ENCODE data around the gene C5AR2.
"Not testable (repeated sequence)": the region's sequence is repeated elsewhere in the genome, so short reads cannot be mapped to it uniquely, and the experiment has no call there.

C5AR2 gene

DNA sequence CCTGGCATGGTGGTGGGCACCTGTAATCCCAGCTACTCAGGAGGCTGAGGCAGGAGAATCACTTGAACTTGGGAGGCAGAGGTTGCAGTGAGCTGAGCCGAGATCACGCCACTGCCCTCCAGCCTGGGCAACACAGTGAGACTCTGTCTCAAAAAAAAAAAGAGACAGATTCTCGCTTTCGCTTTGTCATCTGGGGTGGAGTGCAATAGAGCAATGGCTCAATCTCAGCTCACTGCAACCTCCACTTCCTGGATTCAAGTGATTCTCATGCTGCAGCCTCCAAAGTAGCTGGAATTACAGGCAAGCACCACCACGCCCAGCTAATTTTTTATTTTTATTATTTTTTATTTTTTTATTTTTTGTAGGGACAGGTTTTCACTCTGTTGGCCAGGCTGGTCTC is 56.7 kb downstream of the C5AR2 start:
- DNase-seq (ENCODE audit: low read depth), result not testable (repeated sequence)

- peak; percentile 40 for DNase-seq (ENCODE audit: low read depth)
Measured at GRCh38 chr19:47389150-47389556, 57.2 kb downstream of the C5AR2 start.

GRCh38 chr19:47390533-47391488 is 58.8 kb downstream of the C5AR2 start:
- no peak for DNase-seq (ENCODE audit: low read depth)

DNA sequence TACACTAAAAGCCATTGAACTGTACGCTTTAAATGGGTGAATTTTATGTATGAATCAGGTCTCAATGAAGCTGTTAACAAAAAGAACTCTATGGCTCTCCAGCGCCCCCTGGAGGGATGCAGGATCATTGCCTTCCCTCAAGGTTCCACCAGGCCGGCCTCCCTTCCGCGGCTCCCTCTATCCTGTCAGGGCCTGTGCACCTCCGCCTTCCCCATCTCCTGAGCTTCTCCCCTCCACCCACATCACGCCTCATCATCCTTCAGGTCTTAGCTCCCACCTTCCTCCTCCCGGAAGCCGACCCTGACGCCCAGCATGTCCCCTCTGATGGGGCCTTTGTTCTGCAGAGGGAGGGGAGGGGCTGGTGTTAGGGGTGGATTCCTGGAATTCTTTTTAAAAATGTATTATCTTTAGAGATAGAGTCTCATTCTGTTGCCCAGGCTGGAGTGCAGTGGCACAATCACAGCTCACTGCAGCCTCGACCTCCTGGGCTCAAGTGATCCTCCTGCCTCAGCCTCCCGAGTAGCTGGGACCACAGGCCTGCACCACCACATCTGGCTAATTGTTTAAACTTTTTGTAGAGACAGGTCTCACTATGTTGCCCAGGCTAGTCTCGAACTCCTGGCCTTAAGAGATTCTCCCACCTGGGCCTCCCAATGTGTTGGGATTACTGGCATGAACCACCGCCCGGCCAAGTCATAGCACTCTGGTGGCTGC is 59.7 kb downstream of the C5AR2 start:
- DNase-seq (ENCODE audit: low read depth), result peak; percentile 50
